ENCODE results near the gene HOXB8.

The HOXB8 gene

DNA sequence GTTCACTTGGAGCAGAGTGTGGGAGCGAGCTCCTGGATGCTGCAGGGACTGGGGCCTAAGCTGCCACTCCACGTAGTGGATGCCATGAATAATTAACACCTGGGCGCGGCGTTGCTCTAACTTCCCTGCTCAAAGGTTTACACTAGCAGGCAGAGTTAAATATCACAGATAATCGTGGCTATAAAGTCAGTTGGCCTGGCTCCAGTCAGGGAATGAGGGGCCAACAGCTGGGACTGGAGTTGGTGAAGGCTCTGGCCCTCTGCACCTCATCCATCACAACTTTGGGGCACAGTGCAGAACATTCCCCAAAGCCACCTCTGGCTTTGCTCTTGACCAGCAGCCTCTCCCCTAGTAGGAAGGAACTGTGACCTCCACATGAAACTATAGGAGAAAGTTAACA lies 47.9 kb downstream of the HOXB8 start:
- DNase-seq, result no peak

- DNase-seq, result no peak
Measured at GRCh38 chr17:48566717-48567116, 48.4 kb downstream of the HOXB8 start.

DNA sequence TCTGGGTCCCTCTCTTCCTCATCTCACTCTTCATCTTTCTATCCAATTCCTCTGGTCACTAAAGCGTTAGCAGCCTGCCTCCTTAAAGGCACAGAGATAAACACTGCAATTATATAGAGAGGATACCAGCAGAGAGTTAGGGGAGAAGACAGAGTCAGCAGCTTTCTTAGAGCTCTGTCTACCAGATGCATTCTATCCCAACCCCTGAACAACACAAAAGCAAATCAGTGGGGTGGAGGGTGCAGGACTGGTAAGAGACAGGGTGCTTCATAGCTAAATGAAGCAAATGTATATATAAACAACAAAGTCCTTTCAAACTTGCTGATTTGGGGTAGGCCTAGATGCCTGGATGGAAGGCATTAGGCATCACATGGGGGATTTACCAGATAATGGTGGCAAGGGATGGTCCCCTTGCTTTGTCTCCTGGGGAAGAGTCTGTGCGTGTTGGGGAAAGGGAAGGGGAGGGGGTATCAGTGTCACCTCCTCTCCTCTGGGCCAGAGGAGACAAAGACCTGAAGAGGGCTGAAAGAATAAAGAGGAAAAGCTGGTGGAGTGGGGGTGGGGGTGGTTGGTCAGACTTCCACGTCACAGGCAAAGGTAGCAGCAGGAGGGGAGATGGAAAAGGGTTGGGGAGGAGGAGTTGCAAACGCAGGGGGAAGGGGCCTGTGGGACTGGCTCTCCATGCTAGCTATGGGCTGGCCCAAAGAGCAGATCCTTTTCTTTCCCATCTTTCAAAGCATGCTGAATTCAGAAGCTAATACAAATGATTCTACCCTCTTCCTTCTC lies 49.0 kb downstream of the HOXB8 start:
- no peak for DNase-seq

GRCh38 chr17:48565022-48565554 lies 50.0 kb downstream of the HOXB8 start:
- DNase-seq, result no peak

DNA sequence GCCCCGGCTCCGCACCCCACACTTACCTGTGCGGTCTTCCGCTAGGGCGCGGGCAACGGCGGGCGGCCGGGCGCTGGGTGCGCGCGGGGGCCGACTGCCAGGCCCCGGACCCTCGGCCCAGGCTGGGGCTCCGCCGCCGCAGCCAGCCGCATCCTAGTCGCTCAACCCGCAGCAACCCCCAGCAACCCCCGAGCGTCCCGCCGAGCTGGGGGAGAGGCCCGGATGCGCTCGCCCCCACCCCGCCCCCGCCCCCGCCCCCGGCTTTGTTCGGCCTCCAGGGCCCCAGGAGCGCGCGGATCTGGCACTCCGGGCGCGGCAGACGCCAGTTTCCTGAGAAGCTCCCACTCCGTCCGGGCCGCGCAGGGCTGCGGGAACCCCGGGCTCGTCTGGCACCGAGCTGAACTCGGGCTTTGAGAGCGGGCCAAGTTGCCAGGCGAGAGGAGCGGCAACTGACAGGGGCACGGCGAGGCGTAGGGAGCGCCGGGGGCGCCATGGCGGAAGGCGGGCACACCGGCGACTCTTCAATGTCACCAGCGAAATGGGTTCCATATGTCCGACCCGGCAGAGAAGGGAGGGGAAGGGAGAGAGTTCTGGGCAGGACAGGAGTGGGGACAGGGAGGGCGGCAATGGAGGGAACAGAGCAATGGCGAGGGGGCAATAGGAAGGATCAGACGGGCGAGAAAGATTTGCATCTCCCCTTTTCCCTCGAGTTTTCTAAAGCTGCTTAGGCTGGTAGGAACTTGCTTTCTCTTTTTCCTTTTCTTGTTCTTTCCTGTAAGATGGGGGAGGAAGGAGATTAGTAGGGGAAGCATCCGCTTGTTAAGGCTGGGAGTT lies 50.7 kb downstream of the HOXB8 start:
- no peak for DNase-seq

DNA sequence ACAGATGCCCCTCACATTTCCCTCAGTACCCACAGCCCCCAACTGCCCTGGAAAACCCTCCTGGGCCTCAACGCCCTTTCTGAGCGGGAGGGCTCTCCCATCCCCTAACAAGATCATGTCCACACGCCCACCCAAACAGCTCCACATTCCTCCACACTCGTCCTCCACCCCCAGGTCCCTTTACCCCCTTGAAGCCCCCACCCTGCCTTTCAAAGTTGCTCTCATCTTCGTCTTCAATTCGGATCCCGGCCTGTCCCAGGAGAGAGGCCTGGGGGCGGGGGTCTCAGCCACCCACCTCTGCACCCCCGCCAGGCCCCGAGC lies 51.3 kb downstream of the HOXB8 start:
- no peak for DNase-seq

GRCh38 chr17:48563385-48563838 lies 51.7 kb downstream of the HOXB8 start:
- no peak for DNase-seq

DNA sequence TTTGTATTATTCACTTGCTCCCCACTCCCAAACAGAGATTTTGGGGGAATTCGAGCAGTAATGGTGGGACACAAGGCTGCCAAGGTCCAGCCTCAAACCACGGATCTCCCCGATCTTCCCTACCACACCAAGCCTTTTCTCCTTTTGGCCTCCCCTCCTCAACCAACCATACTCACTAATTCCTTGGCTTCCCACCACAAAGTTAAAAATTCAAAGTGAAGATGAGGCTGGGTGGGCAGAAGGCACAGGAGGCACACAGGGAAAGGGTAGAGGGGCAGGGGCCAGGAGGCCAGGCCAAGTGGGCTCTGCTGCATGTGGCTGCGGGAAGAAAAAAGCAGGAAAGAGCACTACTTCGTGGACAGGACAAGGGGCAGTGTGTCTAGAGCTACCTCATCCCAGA lies 52.2 kb downstream of the HOXB8 start:
- DNase-seq, result no peak
